Stimulated activated CD8-positive, alpha-beta memory T cell treated with anti-CD3 and anti-CD28 coated beads, Interleukin-4, amount 100 ng/mL, for 4 hours (primary cell): ENCODE measurements around the gene CHST1.

Experiments
- DNase-seq, 2 donors: peaks; one replicate each; pipeline ENCODE4 v3.0.0-alpha.2; 2020; ENCODE audit warnings: low read depth in 2 of 2, low spot score in 1 of 2

The CHST1 gene

GRCh38 chr11:45674481-45675190, 9.2 kb upstream of the CHST1 start:
- no peak for DNase-seq

DNA sequence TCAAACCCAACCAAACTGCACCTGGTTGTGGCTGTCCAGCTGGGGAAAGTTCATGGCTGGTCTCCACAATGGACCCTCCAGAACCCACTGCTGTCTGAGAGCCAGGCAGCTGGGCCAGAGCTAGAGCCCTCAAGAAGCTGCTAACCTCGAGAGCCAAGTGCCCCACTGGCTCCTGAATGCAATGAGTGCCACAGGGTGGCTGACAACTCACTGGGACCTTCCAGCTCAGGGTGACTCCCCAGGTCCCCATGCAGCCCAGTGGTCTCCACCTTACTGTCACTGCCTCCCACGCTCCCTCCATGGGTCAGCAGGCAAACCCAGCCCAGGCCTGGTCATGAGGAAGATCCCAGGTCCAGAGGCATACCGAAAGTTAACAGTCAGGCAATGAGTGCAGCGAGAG, 8.0 kb upstream of the CHST1 start:
- no peak for DNase-seq

- no peak for DNase-seq
These were observed 7.2 kb upstream of the CHST1 start for GRCh38 chr11:45672593-45672992.

GRCh38 chr11:45671246-45672171, 6.1 kb upstream of the CHST1 start:
- no peak for DNase-seq

DNA sequence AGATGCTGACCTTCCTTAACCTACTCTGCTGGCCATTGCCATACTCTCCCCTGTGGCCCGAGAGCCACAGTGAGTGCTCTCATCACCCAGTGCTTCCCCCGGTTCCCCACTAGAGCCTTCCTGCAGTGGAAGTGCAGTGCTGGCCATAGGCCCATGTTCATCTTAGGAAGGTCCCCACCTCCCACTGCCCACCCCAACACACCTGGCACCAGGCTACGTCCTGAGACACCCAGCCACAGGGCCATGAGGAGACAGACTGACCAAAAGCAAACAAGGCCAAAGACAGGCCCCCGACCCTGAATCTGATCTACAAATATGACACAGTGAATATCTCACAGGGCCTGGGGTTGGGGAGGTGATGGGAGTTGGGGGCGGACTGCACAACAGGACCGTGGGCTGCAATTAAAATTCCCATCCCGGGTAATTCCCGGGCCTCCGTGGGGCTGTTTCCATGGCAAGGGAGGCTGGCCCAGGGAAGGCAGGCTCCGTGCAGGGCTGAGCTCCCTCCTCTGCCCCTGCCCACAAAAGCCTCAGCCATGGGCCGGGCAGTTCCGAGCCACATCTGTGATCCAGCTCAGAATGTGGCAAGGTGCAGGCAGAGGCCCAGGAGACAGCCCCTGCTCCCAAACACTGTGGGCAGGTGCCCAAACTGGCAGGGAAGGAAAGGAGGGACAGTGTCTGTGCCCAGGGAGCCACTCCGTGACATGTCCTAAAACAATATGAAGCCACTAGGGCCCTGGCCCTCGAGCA, 5.1 kb upstream of the CHST1 start:
- no peak for DNase-seq

DNA sequence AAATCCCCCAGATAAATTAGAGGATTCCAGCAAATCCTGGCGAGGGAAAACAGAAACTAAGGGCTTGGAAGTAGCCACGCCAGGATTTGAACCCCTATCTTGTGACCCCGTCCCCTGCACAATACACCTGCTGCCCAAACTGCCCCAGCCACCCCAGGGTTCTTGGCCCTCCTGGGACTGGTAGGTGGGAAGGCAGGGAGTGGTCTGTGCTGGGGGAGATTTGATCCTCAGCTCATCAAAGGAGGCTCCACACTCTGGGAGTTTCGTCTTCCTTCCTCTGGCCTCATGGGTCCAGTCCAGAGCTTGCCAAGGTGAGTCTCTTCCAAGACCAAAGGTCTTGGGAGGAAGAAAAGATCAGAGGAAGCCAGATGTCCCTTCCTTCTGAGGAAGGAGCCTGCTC, 4.5 kb upstream of the CHST1 start:
- no peak for DNase-seq

- DNase-seq = no peak
These were observed 3.7 kb upstream of the CHST1 start for GRCh38 chr11:45669146-45669545.

- no peak for DNase-seq
These were observed 2.7 kb upstream of the CHST1 start for GRCh38 chr11:45667929-45668680.

DNA sequence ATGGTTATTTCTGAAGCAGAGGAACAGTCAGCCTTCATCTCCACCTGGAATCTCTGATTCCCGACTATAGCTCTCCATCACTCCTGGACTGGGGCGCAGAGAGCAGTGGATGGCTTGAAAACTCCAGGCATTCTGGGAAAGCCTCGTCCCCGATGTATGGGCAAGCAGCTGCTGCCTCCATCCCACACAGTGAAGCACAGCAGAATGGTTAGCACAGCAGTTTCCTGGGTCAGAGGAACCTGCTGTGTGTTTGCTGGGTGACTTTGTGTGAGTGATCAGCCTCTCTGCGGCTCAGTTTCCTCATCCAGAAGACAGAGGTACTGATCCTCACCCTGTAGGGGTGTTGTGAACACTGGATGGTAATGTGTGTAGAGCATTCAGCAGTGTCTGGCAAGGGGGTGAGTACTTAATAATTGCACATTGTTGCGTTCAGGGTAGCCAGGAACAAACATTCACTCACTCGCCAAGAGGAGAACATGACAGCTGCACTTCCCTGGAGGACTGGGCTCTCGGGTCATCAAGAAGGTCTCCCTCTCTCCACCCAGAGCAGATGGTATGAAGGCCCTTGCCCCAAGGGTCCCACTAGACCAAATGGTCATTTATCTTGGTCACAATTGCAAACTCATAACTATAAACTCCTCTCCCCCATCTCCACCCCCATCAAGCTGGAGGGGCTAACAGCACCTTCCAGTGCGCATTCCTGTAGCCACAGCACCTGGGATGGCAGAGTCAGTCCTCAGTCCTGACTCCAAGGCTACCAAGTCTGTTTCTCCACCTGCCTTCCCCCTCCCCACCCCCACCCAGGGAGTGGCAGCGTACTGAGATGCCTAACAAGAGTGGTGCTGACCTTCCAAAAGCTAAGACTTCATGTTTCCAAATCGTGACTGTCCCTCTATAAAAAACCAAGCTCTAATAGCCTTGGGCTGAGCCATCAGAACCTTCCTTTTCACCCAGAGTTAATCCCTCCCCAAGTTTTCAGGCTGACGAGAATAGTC, 1.5 kb upstream of the CHST1 start:
- no peak for DNase-seq

DNA sequence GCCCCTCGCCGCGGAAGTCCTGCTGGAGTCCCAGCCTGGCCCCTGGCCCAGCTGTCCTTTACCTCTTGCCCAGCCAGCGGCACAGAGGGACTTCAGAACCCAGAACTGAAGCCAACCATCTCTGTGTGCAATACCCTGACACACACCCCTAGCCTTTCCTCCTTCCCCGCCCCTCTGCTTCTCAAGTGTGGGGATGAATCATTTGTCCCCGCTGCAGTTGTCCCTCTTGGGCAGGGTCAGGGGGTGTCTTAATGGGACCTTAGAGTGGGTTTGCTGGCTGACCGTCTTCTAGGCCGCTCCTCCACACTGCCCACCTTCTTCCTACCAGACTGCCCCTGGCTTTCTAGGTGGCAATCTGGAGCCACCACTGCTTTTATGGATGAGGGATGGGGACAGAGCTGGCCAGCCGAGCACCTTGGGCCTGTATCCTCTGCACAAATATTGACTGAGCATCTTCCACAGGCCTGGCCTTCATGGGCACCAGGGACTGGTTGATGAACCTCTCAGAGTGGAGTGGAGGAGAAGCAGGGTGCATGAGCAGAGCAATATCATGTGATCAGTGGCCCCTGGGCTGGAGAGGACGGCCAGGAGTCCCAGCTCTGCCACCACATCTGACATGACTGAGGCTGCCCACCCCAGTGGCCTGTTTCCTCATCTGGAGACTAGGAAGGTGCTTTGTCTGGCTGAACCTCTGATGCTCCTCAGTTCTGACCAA, 668 bp upstream of the CHST1 start:
- DNase-seq = no peak

- no peak for DNase-seq
These were observed 831 bp downstream of the CHST1 start for GRCh38 chr11:45664376-45665205.

DNA sequence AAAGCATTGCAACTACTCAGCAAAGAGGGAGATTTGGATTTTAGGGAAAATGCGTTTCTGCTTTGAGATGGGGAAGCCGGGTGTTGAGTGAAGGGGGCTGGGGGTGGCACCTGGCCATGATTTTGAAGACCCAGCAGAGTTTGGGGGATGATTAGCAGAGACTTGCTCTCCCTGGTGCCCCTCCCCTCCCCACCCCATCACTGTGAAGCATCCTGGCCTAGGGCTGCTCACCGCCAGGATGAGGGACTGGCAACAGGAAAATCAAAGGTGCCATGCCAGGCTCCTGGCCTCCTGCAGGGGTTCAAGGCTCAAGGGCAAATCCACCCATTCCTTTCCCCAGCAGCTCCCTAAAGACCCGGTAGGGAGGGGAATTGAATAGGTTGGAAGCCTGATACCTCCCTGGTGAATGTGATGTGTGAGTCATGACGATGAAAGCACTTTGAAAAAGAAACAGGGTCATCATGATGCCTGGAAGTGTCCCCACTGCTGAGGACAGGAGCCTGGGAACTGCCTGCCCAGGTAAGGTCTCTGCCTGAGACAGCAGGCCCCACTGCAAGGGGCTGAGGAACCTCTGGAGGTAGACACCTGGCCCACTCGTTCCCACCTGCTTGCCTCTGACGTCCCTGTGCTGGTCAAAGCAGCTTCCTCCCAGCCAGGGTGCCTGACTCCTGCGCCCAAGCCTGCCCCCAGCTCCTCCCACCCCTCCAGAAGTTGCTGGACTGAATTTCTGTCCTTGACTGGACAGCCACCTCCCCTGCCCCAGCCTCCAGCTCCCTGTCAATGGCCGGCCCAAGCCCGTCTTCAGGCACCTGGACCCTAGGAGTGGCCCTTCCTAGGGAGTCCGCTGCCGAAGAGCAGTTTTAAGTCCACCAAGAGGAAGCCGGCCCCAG, 1.7 kb downstream of the CHST1 start:
- DNase-seq = no peak

DNA sequence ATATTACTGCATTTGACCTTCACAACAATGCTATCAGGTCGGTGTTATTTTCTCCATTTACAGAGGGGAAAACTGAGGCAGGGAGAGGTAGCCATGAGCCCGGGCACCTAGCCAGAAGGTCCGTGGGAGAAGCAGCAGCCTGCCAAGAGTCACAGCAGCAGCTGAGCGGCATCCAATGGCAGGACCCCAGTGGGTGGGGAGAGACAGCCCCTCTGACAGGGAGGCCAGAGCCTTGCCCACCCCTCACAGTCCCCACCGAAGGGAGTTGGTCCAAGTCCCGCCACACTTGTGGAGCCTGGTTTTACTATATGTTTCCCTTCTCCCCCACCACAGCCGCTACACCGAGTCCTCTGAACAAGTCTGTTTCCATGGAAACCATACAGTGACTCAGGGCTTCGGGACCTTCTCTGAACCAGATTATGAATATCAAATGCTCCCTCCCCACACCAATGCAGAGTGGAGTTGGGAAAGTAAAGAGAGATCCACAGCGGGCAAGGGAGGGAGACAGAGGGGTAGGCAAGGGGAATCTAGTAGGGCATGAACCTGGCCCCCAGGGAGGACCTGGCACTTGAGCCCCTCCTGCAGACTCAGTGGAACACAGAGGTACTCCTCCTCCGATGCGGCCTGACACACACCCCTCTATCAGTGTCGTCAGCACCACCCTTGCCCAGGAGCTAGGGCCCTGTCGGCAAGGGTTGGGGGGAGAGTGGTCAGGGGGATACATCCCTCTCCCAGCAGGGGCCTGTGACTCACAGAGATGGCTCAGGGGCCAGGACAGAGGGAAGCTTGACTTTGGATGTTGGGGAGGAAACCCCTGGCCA, 2.5 kb downstream of the CHST1 start:
- no peak for DNase-seq

DNA sequence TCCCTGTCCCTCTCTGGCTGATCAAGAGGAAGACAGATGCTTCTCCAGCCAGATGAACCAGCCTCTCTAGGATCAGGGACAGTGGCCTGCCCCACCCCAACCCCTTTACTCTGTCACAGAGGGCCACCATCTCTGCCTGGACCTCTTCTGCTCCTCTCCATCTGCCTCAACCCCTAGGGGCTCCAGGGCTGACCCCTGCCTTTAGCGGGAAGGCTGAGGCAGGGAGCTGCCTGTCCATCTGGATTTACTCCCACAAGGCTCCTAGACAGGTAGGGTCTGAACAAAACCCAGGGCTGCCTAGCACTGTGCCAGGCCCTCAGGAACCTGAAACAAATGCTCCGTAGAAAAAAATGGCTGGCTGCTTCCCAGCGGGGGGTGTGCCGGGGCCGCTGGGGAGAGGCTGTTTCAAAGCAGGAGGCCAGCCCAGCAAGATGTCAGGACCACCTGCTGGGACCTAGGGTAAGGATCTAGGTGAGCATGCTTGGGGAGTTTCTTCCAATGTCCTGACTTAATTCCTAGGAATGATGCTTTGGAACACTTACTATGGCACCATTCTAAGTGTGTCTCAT, 3.2 kb downstream of the CHST1 start:
- DNase-seq = no peak

DNA sequence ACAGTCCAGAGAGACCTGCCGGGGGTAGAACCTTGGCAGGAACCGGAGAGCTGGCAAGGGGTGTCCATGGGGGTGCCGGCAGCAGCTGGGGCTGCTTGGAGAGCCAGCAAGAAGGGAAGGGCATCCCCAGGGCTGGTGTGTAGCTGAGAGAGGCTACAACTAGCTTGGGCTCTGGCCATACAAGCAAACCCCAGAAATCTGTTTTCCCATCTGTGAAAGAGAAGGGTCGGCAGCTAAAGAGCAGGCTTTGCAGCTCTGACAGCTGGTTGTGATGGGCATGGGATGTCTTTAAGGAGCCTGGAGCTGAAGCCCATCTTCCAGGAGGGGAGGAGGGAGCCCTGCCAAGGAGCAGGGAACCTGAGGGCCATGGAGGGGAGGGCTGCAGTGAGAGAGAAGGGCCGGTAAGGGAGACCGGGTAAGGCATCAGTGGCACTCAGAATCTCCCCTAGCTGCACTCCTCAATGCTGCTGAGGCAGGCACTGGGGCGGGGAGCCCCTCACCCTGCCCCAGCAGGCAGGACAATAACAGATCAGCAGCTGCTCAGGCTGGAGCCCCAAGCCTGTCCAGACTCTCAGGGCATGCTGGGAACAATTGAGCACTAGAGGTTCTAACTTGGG, 3.9 kb downstream of the CHST1 start:
- no peak for DNase-seq
